TTC549 (cell line): Measurements from ENCODE around the gene HNRNPU.

Experiments used
- FAIRE-seq: peaks from 2 replicates; lab custom pipeline; 2012; peaks lifted over from hg19 to GRCh38; lab: Jason Lieb, UNC

Gene HNRNPU

DNA sequence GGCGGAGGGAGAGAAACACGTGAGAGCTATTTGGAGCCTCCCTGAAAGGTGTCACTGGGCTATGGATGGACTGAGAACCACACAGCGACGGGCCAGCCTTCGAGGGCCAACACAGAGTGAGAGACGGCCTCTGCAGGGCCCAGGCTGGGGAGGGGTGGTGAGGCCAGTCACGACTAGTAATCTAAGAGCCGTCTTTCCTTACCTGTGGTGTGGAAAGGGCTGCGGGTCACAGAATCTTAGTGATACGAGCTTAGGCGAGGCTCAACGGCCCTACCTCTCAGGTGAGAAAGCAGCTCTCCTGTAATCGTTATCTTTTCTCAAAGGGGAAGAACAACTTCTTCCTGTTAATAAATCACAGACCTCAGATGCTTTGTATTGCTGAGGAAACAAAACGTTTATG lies 62.3 kb downstream of the HNRNPU start:
- FAIRE-seq = no peak

DNA sequence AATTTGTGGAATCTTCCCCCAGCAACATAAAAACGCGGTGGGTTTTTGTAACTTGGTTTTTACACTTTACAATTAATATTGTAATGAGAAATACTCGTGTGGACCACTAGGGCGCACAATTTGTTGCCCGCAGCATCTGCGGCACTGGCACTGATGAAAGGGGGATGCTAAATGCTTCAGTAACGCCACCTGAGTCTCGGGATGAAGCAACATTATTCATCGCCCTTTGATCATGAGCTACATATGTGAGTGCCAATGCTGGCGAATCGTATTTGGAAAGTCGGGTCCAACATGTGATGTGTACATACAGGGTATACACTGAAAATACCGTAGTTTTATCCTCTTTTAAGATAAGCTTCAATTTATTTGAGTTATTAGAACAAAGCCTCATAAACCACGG lies 63.1 kb downstream of the HNRNPU start:
- no peak for FAIRE-seq

GRCh38 chr1:244800821-244801220 lies 63.5 kb downstream of the HNRNPU start:
- FAIRE-seq = no peak
